HepG2 (cell line): ENCODE measurements around the gene WSB1. TPM values are rescaled to one million over a fixed set of nuclear protein-coding genes. Genes with fewer than 3 reads are reported as not detected.

Experiments
- ATAC-seq: fragments of 200-7000 bp; cut with Tn5 transposase; 3 replicates; pipeline ENCODE4 v1.9.1; 2020; ENCODE audit warnings: mild to moderate bottlenecking, moderate library complexity
- BruUV-seq: library from RNA; stranded (reverse); fragments of 400-500 nt; replicated peaks from 2 replicates; lab custom pipeline; 2021; lab: Mats Ljungman, UMichigan
- CTCF ChIA-PET: fragments of 300-600 bp; formaldehyde crosslinking; extraction: SDS; loops from one replicate; lab custom pipeline; 2021; ENCODE audit warnings: low total read pairs, inconsistent platforms, low intra/inter-chr PET ratio; lab: Yijun Ruan, JAX
- POLR2A ChIA-PET: fragments of 350-600 bp; sonication (Branson Sonifier 250); formaldehyde crosslinking; loops from one replicate; lab custom pipeline; 2020; ENCODE audit warnings: antibody characterized with exemption, inconsistent platforms; lab: Yijun Ruan, JAX
- DNase-seq: peaks from one replicate; pipeline ENCODE4 v3.0.0-alpha.2; 2015; ENCODE audit warnings: low spot score
- FAIRE-seq: peaks from 3 replicates; lab custom pipeline; 2011; peaks lifted over from hg19 to GRCh38; lab: Jason Lieb, UNC
- H2AFZ ChIP-seq: one replicate; pipeline ENCODE4 v1.6.1; 2011; ENCODE audit warnings: low read length, inconsistent platforms
- H3K27ac ChIP-seq: fragments of 300-600 bp; 3 replicates; pipeline ENCODE4 v1.8.0; 2011; ENCODE audit warnings: mixed run types, mild to moderate bottlenecking, mixed read lengths, low read length, inconsistent platforms; ENCODE audit not compliant: insufficient read depth; ENCODE audit errors: extremely low read length
- H3K27me3 ChIP-seq, 2 experiments: fragments of 200-600 bp in 1 of 2; 2 replicates in 1 of 2; 3 replicates in 1 of 2; pipeline versions ENCODE4 v1.6.0 to v1.8.0; 2011; ENCODE audit warnings: low read length in 2 of 2, mild to moderate bottlenecking in 2 of 2, moderate library complexity in 2 of 2, inconsistent platforms in 1 of 2; ENCODE audit not compliant: insufficient read depth in 2 of 2, control insufficient read depth in 1 of 2
- H3K36me3 ChIP-seq, 2 experiments: fragments of 200-600 bp in 1 of 2; replicated peaks in 1 of 2; 2 replicates in 1 of 2; 3 replicates in 1 of 2; pipeline versions ENCODE4 v1.5.1 to v1.8.0; 2011; ENCODE audit warnings: low read length in 2 of 2, inconsistent platforms in 1 of 2; ENCODE audit not compliant: insufficient read depth in 2 of 2, control insufficient read depth in 1 of 2
- H3K4me1 ChIP-seq: 2 replicates; pipeline ENCODE4 v1.5.1; 2012; ENCODE audit warnings: low read length, inconsistent platforms; ENCODE audit not compliant: insufficient read depth
- H3K4me2 ChIP-seq: 2 replicates; pipeline ENCODE4 v1.6.0; 2011; ENCODE audit warnings: low read depth, low read length, inconsistent platforms
- H3K4me3 ChIP-seq, 3 experiments: fragments of 200-600 bp in 1 of 3; sonication (generic), shearing (Covaris generic) in 1 of 3; replicated peaks in 1 of 3; 2 replicates each; pipeline ENCODE4 v1.5.1; 2011 to 2016; ENCODE audit warnings: low read length in 3 of 3, inconsistent platforms in 2 of 3, low read depth in 2 of 3, mild to moderate bottlenecking in 2 of 3, control low read depth in 1 of 3, mixed read lengths in 1 of 3; ENCODE audit not compliant: insufficient read depth in 1 of 3
- H3K79me2 ChIP-seq: one replicate; pipeline ENCODE4 v1.6.1; 2011; ENCODE audit warnings: low read length, inconsistent platforms; ENCODE audit not compliant: insufficient read depth
- H3K9ac ChIP-seq: 2 replicates; pipeline ENCODE4 v1.6.0; 2011; ENCODE audit warnings: mild to moderate bottlenecking, low read depth, low read length, inconsistent platforms; ENCODE audit not compliant: insufficient read depth
- H3K9me3 ChIP-seq: 2 replicates; pipeline ENCODE4 v1.5.1; 2012; ENCODE audit warnings: mild to moderate bottlenecking, low read length
- H4K20me1 ChIP-seq: 2 replicates; pipeline ENCODE4 v1.6.0; 2011; ENCODE audit warnings: inconsistent platforms, mild to moderate bottlenecking, low read length, moderate library complexity; ENCODE audit not compliant: insufficient read depth
- CC2D1A ChIP-seq: sonication (generic); formaldehyde crosslinking; IDR thresholded peaks from 2 replicates; pipeline ENCODE4 v1.8.1; 2023; ENCODE audit warnings: mild to moderate bottlenecking, missing genetic modification reagents
- CREB1 ChIP-seq, 2 experiments: fragments of 450-650 bp in 1 of 2; IDR thresholded peaks; 2 replicates each; pipeline ENCODE4 v1.6.1; 2016 to 2017; ENCODE audit warnings: control low read depth in 1 of 2, mild to moderate bottlenecking in 1 of 2, missing compliant biosample characterization in 1 of 2, missing genetic modification characterization in 1 of 2
- E2F5 ChIP-seq: sonication (generic); formaldehyde crosslinking; conservative IDR thresholded peaks from 2 replicates; pipeline ENCODE4 v1.4.0; 2020; ENCODE audit warnings: missing genetic modification reagents
- ELK4 ChIP-seq: sonication (generic); formaldehyde crosslinking; IDR thresholded peaks from 2 replicates; pipeline ENCODE4 v1.9.0; 2021; ENCODE audit warnings: missing genetic modification reagents, borderline replicate concordance
- FOXP1 ChIP-seq, 2 experiments: fragments of 450-650 bp in 1 of 2; IDR thresholded peaks; 2 replicates each; pipeline ENCODE4 v1.6.1; 2017 to 2018; ENCODE audit warnings: antibody characterized with exemption in 1 of 2
- FOXP4 ChIP-seq: sonication (generic); formaldehyde crosslinking; IDR thresholded peaks from 2 replicates; pipeline ENCODE4 v1.4.0; 2020; ENCODE audit warnings: missing genetic modification reagents
- HNRNPLL ChIP-seq: fragments of 200-400 bp; formaldehyde crosslinking; IDR thresholded peaks from 2 replicates; pipeline ENCODE4 v1.6.1; 2017; ENCODE audit warnings: mild to moderate bottlenecking, low read depth, low read length; ENCODE audit not compliant: poor library complexity, severe bottlenecking
- MBD4 ChIP-seq: IDR thresholded peaks from 2 replicates; pipeline ENCODE4 v1.6.1; 2012; ENCODE audit warnings: low read length, inconsistent platforms, borderline replicate concordance
- TBL1XR1 ChIP-seq: fragments of 150-350 bp; IDR thresholded peaks from 2 replicates; pipeline ENCODE4 v1.6.1; 2014; ENCODE audit warnings: borderline replicate concordance, low read length; ENCODE audit not compliant: partially characterized antibody
- TEAD2 ChIP-seq: sonication (generic); formaldehyde crosslinking; IDR thresholded peaks from 2 replicates; pipeline ENCODE4 v1.9.0; 2021; ENCODE audit warnings: missing genetic modification reagents
- ZNF460 ChIP-seq: sonication (generic); formaldehyde crosslinking; IDR thresholded peaks from 2 replicates; pipeline ENCODE4 v1.5.1; 2020; ENCODE audit warnings: missing genetic modification reagents, mild to moderate bottlenecking, borderline replicate concordance
- ZSCAN25 ChIP-seq: sonication (generic); formaldehyde crosslinking; IDR thresholded peaks from 2 replicates; pipeline ENCODE4 v1.8.0; 2022; ENCODE audit warnings: mild to moderate bottlenecking, missing genetic modification reagents
- WGBS: methylation state at CpG from one replicate; pipeline ENCODE4 v1.1.6; 2017; ENCODE audit warnings: low lambda C conversion rate; 5-methylcytosine and 5-hydroxymethylcytosine counted together
- in situ Hi-C: cut with HindIII; loops from 2 replicates; pipeline ENCODE4 v1.10.0; 2017; ENCODE audit warnings: low pct_unique_long_range_greater_than_20kb; ENCODE audit not compliant: extremely low pct_ligation_motif_present
- intact Hi-C: fragments of 100-400 bp; cut with micrococcal nuclease; formaldehyde crosslinking; loops from one replicate; pipeline ENCODE4 v1.10.0; 2022; ENCODE audit not compliant: unreplicated experiment
- polyA plus RNA-seq, 8 experiments: library from polyadenylated mRNA; depleted of rRNA in 3 of 8; stranded (reverse) in 7 of 8; unstranded in 1 of 8; fragments of >200 nt; fragmentation: Illumina TruSeq in 4 of 8; extraction: Trizol in 4 of 8; gene quantifications; 2 replicates each; pipeline versions ENCODE4 v1.2.1 to v1.2.3, GENCODE V29; 2011 to 2016; ENCODE audit warnings: low read depth in 4 of 8, missing spikeins in 1 of 8, mixed read lengths in 1 of 8; ENCODE audit not compliant: insufficient read depth in 1 of 8
- total RNA-seq, 5 experiments: library from RNA; depleted of rRNA; stranded (reverse); fragments of >200 nt; fragmentation: Illumina TruSeq; extraction: Trizol; gene quantifications; 2 replicates each; pipeline ENCODE4 v1.2.3, GENCODE V29; 2016; ENCODE audit warnings: low read depth in 1 of 5

Gene WSB1
- total and polyA plus RNA-seq, 2 of the 13 experiments (the other 11 are each of a cell fraction or from before 2014, with no cell fraction given), result 81.3 to 294 TPM

- POLR2A ChIA-PET, result no interaction called here
- H3K4me2 ChIP-seq, result no peak overlapping the region
- FAIRE-seq, result no peak
- peaks cover 10% of the 10 kb centered on the region for H3K79me2 ChIP-seq
- peaks cover 0 to 1% of the 10 kb centered on the region in 2 experiments; a peak in 2 of 5 replicates for H3K27me3 ChIP-seq
- H3K9ac ChIP-seq, result no peak overlapping the region
- H2AFZ ChIP-seq, result no peak overlapping the region
- H3K4me1 ChIP-seq, result peaks cover 23% of the 10 kb centered on the region
- no peaks in the 10 kb centered on the region for H3K9me3 ChIP-seq
- intact Hi-C loops (loop anchor here (10.0 kb wide), 1 partner anchor 249 kb away; no protein-coding TSS in a partner anchor), in situ Hi-C loops (loop anchor here (10.0 kb wide), 2 partner anchors 121 to 219 kb away; no protein-coding TSS in a partner anchor)
- H3K36me3 ChIP-seq, result no peaks in the 10 kb centered on the region
- no peak for ATAC-seq
- TF ChIP-seq TBL1XR1, result no peak
- TF ChIP-seq FOXP1 (IDR thresholded peaks at IDR 0.05), result no peak
- no peak for TF ChIP-seq FOXP1 (CRISPR knock-in tag; IDR thresholded peaks at IDR 0.05)
- no peak for TF ChIP-seq ZSCAN25 (CRISPR knock-in tag)
- no peak for TF ChIP-seq ZNF460
- TF ChIP-seq ELK4 (CRISPR knock-in tag), result no peak
- no peak for TF ChIP-seq TEAD2 (CRISPR knock-in tag)
- no peak for TF ChIP-seq HNRNPLL
- no peak for TF ChIP-seq MBD4
- TF ChIP-seq FOXP4, result no peak
- TF ChIP-seq CC2D1A (CRISPR knock-in tag), result no peak
- TF ChIP-seq E2F5, result no peak
- no peak for TF ChIP-seq CREB1 (IDR thresholded peaks at IDR 0.05)
- no peak for TF ChIP-seq CREB1 (CRISPR knock-in tag; IDR thresholded peaks at IDR 0.05)
- no peak for DNase-seq
- H3K4me3 ChIP-seq, result no peak overlapping the region
- CTCF ChIA-PET, result no interaction called here
- no peaks in the 10 kb centered on the region for H4K20me1 ChIP-seq
- no TSS peak for BruUV-seq
- H3K27ac ChIP-seq, result no peak overlapping the region
- WGBS, result 37% methylated on average over 4 of the region's 4 CpGs
Measured at GRCh38 chr17:27355419-27355818, 61.5 kb downstream of the WSB1 start.
